A673 (cell line): ENCODE data around the gene OR52B6. TPM values are rescaled to one million over a fixed set of nuclear protein-coding genes. Genes with fewer than 3 reads are reported as not detected.

Source experiments
- Bru-seq: library from RNA; stranded (reverse); fragments of 400-500 nt; gene quantifications from one replicate; lab custom pipeline; 2021; lab: Mats Ljungman, UMichigan
- BruChase-seq, 2 experiments: library from RNA; stranded (reverse); fragments of 400-500 nt; gene quantifications; one replicate each; lab custom pipeline; 2021; lab: Mats Ljungman, UMichigan
- BruUV-seq: library from RNA; stranded (reverse); fragments of 400-500 nt; replicated peaks from 2 replicates; lab custom pipeline; 2021; lab: Mats Ljungman, UMichigan
- CTCF ChIA-PET: fragments of 300-600 bp; sonication (Branson Sonifier 250); formaldehyde crosslinking; loops from one replicate; lab custom pipeline; 2022; ENCODE audit warnings: antibody characterized with exemption; lab: Charles Lee
- POLR2A ChIA-PET: fragments of 300-600 bp; sonication (Branson Sonifier 250); formaldehyde crosslinking; loops from one replicate; lab custom pipeline; 2022; ENCODE audit warnings: antibody characterized with exemption; ENCODE audit not compliant: low non-redundant PET; lab: Charles Lee
- DNase-seq: peaks from one replicate; pipeline ENCODE4 v3.0.0-alpha.2; 2015; ENCODE audit warnings: low spot score
- H3K27ac ChIP-seq: fragments of 200-600 bp; sonication (generic); 2 replicates; pipeline ENCODE4 v1.5.1; 2016; ENCODE audit warnings: mixed run types, low read depth, mild to moderate bottlenecking, mixed read lengths, antibody characterized with exemption, low read length; ENCODE audit not compliant: poor library complexity, severe bottlenecking
- H3K27me3 ChIP-seq: fragments of 200-600 bp; sonication (generic); replicated peaks from 2 replicates; pipeline ENCODE4 v1.6.1; 2017; ENCODE audit warnings: mixed run types, low read depth, mild to moderate bottlenecking, mixed read lengths, antibody characterized with exemption, low read length; ENCODE audit not compliant: insufficient read depth, poor library complexity
- H3K36me3 ChIP-seq: fragments of 200-600 bp; sonication (generic); 2 replicates; pipeline ENCODE4 v1.6.1; 2016; ENCODE audit warnings: mixed run types, mild to moderate bottlenecking, mixed read lengths, antibody characterized with exemption, low read length; ENCODE audit not compliant: insufficient read depth, poor library complexity, severe bottlenecking
- H3K4me1 ChIP-seq: fragments of 200-600 bp; sonication (generic); 2 replicates; pipeline ENCODE4 v1.6.1; 2017; ENCODE audit warnings: mixed run types, mild to moderate bottlenecking, mixed read lengths, antibody characterized with exemption, low read length; ENCODE audit not compliant: insufficient read depth, poor library complexity, severe bottlenecking
- H3K4me3 ChIP-seq: fragments of 200-600 bp; sonication (generic); 2 replicates; pipeline ENCODE4 v1.5.1; 2016; ENCODE audit warnings: low read depth, mixed run types, mild to moderate bottlenecking, mixed read lengths, low read length; ENCODE audit not compliant: poor library complexity, severe bottlenecking
- H3K9me3 ChIP-seq: fragments of 200-600 bp; sonication (generic); 2 replicates; pipeline ENCODE4 v1.6.1; 2016; ENCODE audit warnings: mixed run types, low read depth, mild to moderate bottlenecking, mixed read lengths, antibody characterized with exemption, low read length; ENCODE audit not compliant: poor library complexity, severe bottlenecking
- CTCF ChIP-seq: fragments of 300-800, 200-600 bp; sonication (generic); conservative IDR thresholded peaks from 2 replicates; pipeline ENCODE4 v1.5.1; 2017; ENCODE audit warnings: low read depth, mild to moderate bottlenecking, antibody characterized with exemption, low read length, moderate library complexity, mixed read lengths
- EZH2 ChIP-seq: fragments of 200-600 bp; sonication (generic); IDR thresholded peaks from 2 replicates; pipeline ENCODE4 v1.6.1; 2017; ENCODE audit warnings: borderline replicate concordance, low read depth, mild to moderate bottlenecking, mixed read lengths, antibody characterized with exemption, low read length; ENCODE audit not compliant: poor library complexity, severe bottlenecking
- intact Hi-C: fragments of 100-400 bp; cut with micrococcal nuclease; formaldehyde crosslinking; loops from one replicate; pipeline ENCODE4 v1.10.0; 2022; ENCODE audit not compliant: unreplicated experiment
- long read RNA-seq: library from polyadenylated mRNA; stranded (forward); transcript quantifications from one replicate; pipeline ENCODE4 v2.0.0, GENCODE V29; 2022
- total RNA-seq: library from RNA; stranded (reverse); gene quantifications from 2 replicates; pipeline ENCODE4 v1.2.3, GENCODE V29; 2021

Gene OR52B6
- not detected in 2 replicates for total RNA-seq
- not detected for Bru-seq, nascent RNA
- not detected for BruChase-seq, experiment 1, labeled RNA remaining after a 2-hour chase
- not detected for BruChase-seq, experiment 2, labeled RNA remaining after a 6-hour chase
- long read RNA-seq, result 0 reads

DNA sequence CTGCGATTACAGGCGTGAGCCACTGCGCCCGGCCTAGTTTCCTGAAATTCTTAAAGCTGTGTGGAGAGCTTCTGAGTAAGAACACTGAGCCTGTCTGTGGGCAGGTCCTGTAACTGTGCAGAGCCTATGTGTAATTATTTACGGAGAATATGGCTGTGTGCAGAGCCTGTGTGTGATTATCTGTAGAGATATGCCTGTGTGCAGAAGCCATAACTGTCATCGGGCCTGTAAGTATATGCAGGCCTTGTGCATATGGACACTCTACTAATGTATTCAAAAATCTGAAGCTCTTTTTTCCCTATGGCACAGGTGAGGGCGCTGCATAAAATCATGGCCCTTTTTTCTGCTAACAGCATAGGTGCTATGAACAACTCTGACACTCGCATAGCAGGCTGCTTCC is at the start of gene OR52B6:
TSS of gene OR52B6 (plus strand) at position 301 of the 400 bp plus-strand sequence. CDS start at position 301, 0 bp downstream.
- no peaks in the 10 kb centered on the region for H3K27me3 ChIP-seq
- no peak within 1 kb of the TSS for H3K27ac ChIP-seq
- ChIA-PET POLR2A (no interaction called here), CTCF (no interaction called here)
- no peak for DNase-seq
- no peaks in the 10 kb centered on the region for H3K4me1 ChIP-seq
- H3K36me3 ChIP-seq, result no peaks in the 10 kb centered on the region
- H3K4me3 ChIP-seq, result no peak within 1 kb of the TSS
- no peak for TF ChIP-seq EZH2
- TF ChIP-seq CTCF, result no peak
- no TSS peak for BruUV-seq
- intact Hi-C loops, result no loop called here
- no peaks in the 10 kb centered on the region for H3K9me3 ChIP-seq

GRCh38 chr11:5531053-5531831 is 49.4 kb upstream of the OR52B6 start:
- ChIA-PET POLR2A (no interaction called here), CTCF (no interaction called here)
- no peaks in the 10 kb centered on the region for H3K4me1 ChIP-seq
- H3K27me3 ChIP-seq, result no peaks in the 10 kb centered on the region
- TF ChIP-seq EZH2 (no peak), CTCF (no peak)
- no peaks in the 10 kb centered on the region for H3K36me3 ChIP-seq
- BruUV-seq, result no TSS peak
- intact Hi-C loops, result no loop called here
- H3K27ac ChIP-seq, result no peak overlapping the region
- DNase-seq, result no peak
- no peaks in the 10 kb centered on the region for H3K9me3 ChIP-seq
- H3K4me3 ChIP-seq, result no peak overlapping the region

GRCh38 chr11:5534046-5534445 is 46.6 kb upstream of the OR52B6 start:
- no peaks in the 10 kb centered on the region for H3K36me3 ChIP-seq
- H3K4me1 ChIP-seq, result no peaks in the 10 kb centered on the region
- intact Hi-C loops, result no loop called here

More at GRCh38 chr11:5534046-5534445, 46.6 kb upstream of the OR52B6 start:
- Histone ChIP-seq H3K9me3 (no peaks in the 10 kb centered on the region), H3K27ac (no peak overlapping the region), H3K4me3 (no peak overlapping the region), H3K27me3 (no peaks in the 10 kb centered on the region)
- BruUV-seq, result no TSS peak
- TF ChIP-seq EZH2 (no peak), CTCF (no peak)
- ChIA-PET POLR2A (no interaction called here), CTCF (no interaction called here)
- no peak for DNase-seq
